Stimulated activated CD8-positive, alpha-beta memory T cell treated with anti-CD3 and anti-CD28 coated beads, Interleukin-12 subunit alpha, Interleukin-12 subunit beta, amount 100 ng/mL, for 1 hour (primary cell): ENCODE measurements around the gene METTL21C.

Source experiments
- DNase-seq: peaks from one replicate; pipeline ENCODE4 v3.0.0-alpha.2; 2020; ENCODE audit warnings: low read depth

The METTL21C gene

GRCh38 chr13:102694937-102695336, at the start of gene METTL21C:
METTL21C (minus strand) TSS chr13:102695044; CDS start chr13:102694498, 546 bp downstream.
- DNase-seq, result no peak

GRCh38 chr13:102742506-102742905, 47.7 kb upstream of the METTL21C start:
- no peak for DNase-seq

GRCh38 chr13:102742101-102742500, 47.3 kb upstream of the METTL21C start:
- no peak for DNase-seq

GRCh38 chr13:102729560-102730270, 34.9 kb upstream of the METTL21C start:
- DNase-seq, result no peak

- DNase-seq, result no peak
These were observed 31.6 kb upstream of the METTL21C start for GRCh38 chr13:102726430-102726829.

GRCh38 chr13:102724923-102725322, 30.1 kb upstream of the METTL21C start:
- no peak for DNase-seq

- DNase-seq, result no peak
These were observed 27.0 kb upstream of the METTL21C start for GRCh38 chr13:102721800-102722231.

GRCh38 chr13:102718746-102719145, 23.9 kb upstream of the METTL21C start:
- no peak for DNase-seq

GRCh38 chr13:102715447-102715846, 20.6 kb upstream of the METTL21C start:
- no peak for DNase-seq

- DNase-seq, result no peak
These were observed 15.4 kb upstream of the METTL21C start for GRCh38 chr13:102710261-102710679.

GRCh38 chr13:102709536-102709935, 14.7 kb upstream of the METTL21C start:
- no peak for DNase-seq

- DNase-seq, result no peak
These were observed 14.1 kb upstream of the METTL21C start for GRCh38 chr13:102708991-102709390.

GRCh38 chr13:102708211-102708610, 13.4 kb upstream of the METTL21C start:
- no peak for DNase-seq

GRCh38 chr13:102707467-102707866, 12.6 kb upstream of the METTL21C start:
- no peak for DNase-seq

- DNase-seq, result no peak
These were observed 9.6 kb upstream of the METTL21C start for GRCh38 chr13:102704238-102705058.

GRCh38 chr13:102703726-102704035, 8.8 kb upstream of the METTL21C start:
- no peak for DNase-seq

GRCh38 chr13:102702965-102703725, 8.3 kb upstream of the METTL21C start:
- no peak for DNase-seq

- no peak for DNase-seq
These were observed 6.5 kb upstream of the METTL21C start for GRCh38 chr13:102701331-102701730.

- DNase-seq, result no peak
These were observed 5.5 kb upstream of the METTL21C start for GRCh38 chr13:102700088-102701031.

GRCh38 chr13:102699504-102699903, 4.7 kb upstream of the METTL21C start:
- DNase-seq, result no peak

- DNase-seq, result no peak
These were observed 3.8 kb upstream of the METTL21C start for GRCh38 chr13:102698649-102698980.
